Mucosa of stomach (tissue), 1 donor: ENCODE data around the gene CHPF2.

Experiments
- H3K27me3 ChIP-seq: one replicate; pipeline ENCODE4 v1.7.0; 2013; ENCODE audit warnings: mild to moderate bottlenecking, low read length; ENCODE audit not compliant: control insufficient read depth, insufficient read depth
- H3K36me3 ChIP-seq: one replicate; pipeline ENCODE4 v1.7.0; 2013; ENCODE audit warnings: low read length; ENCODE audit not compliant: control insufficient read depth, insufficient read depth
- H3K4me1 ChIP-seq: one replicate; pipeline ENCODE4 v1.7.0; 2013; ENCODE audit warnings: mild to moderate bottlenecking, low read length; ENCODE audit not compliant: control insufficient read depth, insufficient read depth
- H3K4me3 ChIP-seq: one replicate; pipeline ENCODE4 v1.7.0; 2013; ENCODE audit warnings: low read length
- H3K9ac ChIP-seq: one replicate; pipeline ENCODE4 v1.7.0; 2013; ENCODE audit warnings: mild to moderate bottlenecking, low read length, moderate library complexity
- H3K9me3 ChIP-seq: one replicate; pipeline ENCODE4 v1.7.0; 2013; ENCODE audit warnings: mild to moderate bottlenecking, low read length, moderate library complexity; ENCODE audit not compliant: control insufficient read depth
- donor health status: Pancreatic carcinoma.

CHPF2 gene

DNA sequence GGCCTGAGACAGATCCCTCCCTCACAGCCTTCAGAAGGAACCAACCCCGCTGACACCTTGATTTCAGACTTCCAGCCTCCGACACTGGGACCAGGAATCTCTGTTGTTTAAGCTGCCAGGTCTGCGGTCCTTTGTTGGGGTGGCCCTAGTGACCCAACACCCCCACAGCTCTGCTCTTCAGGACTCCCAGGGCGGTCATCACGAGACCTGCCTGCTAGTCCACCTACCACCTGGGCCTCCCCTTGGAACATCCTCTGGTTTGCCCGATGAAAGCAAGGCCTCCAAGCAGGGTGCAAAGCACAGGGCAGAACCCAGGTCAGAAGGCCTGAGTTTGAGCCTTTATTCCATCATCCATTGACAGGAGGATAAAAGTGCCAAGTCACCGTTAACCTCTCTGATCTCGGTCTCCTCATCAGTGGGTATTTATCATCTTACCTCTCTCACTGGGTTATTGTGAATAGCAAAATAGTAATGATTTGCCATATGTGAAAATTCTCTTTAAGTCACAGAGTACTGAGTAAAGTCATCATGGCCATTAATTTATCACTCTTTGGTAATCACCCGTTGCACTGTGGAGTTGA lies 33.2 kb downstream of the CHPF2 start:
- Histone ChIP-seq H3K27me3 (peaks cover 12% of the 10 kb centered on the region), H3K9ac (no peak overlapping the region), H3K4me3 (no peak overlapping the region), H3K4me1 (no peaks in the 10 kb centered on the region), H3K36me3 (no peaks in the 10 kb centered on the region), H3K9me3 (no peaks in the 10 kb centered on the region)

- Histone ChIP-seq H3K27me3 (no peaks in the 10 kb centered on the region), H3K9me3 (no peaks in the 10 kb centered on the region), H3K9ac (no peak overlapping the region), H3K4me1 (no peaks in the 10 kb centered on the region), H3K4me3 (no peak overlapping the region), H3K36me3 (no peaks in the 10 kb centered on the region)
Measured at GRCh38 chr7:151269511-151269910, 37.2 kb downstream of the CHPF2 start.

- no peak overlapping the region for H3K9ac ChIP-seq
- H3K36me3 ChIP-seq = no peaks in the 10 kb centered on the region
- peaks cover 7% of the 10 kb centered on the region for H3K4me1 ChIP-seq
- H3K27me3 ChIP-seq = peaks cover 15% of the 10 kb centered on the region
- no peak overlapping the region for H3K4me3 ChIP-seq
- no peaks in the 10 kb centered on the region for H3K9me3 ChIP-seq
Measured at GRCh38 chr7:151271699-151272355, 39.5 kb downstream of the CHPF2 start.

GRCh38 chr7:151272405-151272804 lies 40.1 kb downstream of the CHPF2 start:
- Histone ChIP-seq H3K4me1 (peaks cover 10% of the 10 kb centered on the region), H3K4me3 (no peak overlapping the region), H3K9ac (no peak overlapping the region), H3K27me3 (peaks cover 17% of the 10 kb centered on the region), H3K9me3 (no peaks in the 10 kb centered on the region), H3K36me3 (no peaks in the 10 kb centered on the region)

DNA sequence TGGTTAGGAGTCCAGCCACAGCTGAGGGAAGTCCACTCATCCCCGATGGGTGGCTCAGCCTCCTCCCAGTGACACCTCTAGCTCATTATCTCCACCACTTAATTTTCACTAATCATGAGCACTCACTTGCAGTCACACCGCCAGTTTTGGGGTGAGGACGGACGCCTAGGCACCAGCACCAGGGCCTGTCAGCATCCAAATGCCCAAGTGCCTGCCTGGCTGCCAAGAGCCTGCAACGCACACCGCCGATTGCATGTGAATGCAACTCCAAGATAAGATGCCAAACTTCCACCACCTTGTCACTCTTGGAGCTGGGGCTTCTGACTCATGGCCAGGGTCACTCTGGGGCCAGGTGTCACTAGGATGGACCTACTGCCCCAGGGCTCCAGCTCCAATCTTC lies 40.6 kb downstream of the CHPF2 start:
- H3K4me1 ChIP-seq = peaks cover 13% of the 10 kb centered on the region
- no peaks in the 10 kb centered on the region for H3K36me3 ChIP-seq
- no peak overlapping the region for H3K4me3 ChIP-seq
- no peaks in the 10 kb centered on the region for H3K9me3 ChIP-seq
- H3K27me3 ChIP-seq = peaks cover 21% of the 10 kb centered on the region
- no peak overlapping the region for H3K9ac ChIP-seq

GRCh38 chr7:151273651-151274390 lies 41.5 kb downstream of the CHPF2 start:
- peaks cover 13% of the 10 kb centered on the region for H3K4me1 ChIP-seq

DNA sequence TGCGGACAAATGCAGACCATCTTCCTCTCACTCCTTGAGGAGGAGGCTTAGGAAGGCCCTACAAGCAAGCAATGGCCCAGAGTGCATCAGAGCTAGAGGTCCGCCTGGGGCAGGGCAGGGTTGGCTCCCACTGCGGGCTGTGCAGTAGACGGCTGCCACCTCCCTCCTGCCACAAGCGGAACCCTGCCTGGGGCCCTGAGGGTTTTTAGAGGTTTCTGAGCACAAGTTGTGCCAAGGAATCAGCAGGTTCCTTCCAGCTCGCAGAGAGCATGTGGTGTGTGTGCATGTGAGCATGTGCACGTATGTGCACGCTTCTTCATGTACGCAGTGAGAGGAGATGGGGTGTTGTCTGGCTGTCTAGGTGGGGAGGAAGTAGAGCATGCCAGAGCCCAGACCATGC lies 42.1 kb downstream of the CHPF2 start:
- no peak overlapping the region for H3K9ac ChIP-seq
- H3K36me3 ChIP-seq = no peaks in the 10 kb centered on the region
- no peak overlapping the region for H3K4me3 ChIP-seq
- H3K4me1 ChIP-seq = peaks cover 13% of the 10 kb centered on the region
- H3K9me3 ChIP-seq = no peaks in the 10 kb centered on the region
- H3K27me3 ChIP-seq = peaks cover 22% of the 10 kb centered on the region

More at GRCh38 chr7:151273651-151274390, 41.5 kb downstream of the CHPF2 start:
- H3K36me3 ChIP-seq = no peaks in the 10 kb centered on the region
- H3K9ac ChIP-seq = no peak overlapping the region
- peaks cover 22% of the 10 kb centered on the region for H3K27me3 ChIP-seq
- no peaks in the 10 kb centered on the region for H3K9me3 ChIP-seq
- H3K4me3 ChIP-seq = no peak overlapping the region

DNA sequence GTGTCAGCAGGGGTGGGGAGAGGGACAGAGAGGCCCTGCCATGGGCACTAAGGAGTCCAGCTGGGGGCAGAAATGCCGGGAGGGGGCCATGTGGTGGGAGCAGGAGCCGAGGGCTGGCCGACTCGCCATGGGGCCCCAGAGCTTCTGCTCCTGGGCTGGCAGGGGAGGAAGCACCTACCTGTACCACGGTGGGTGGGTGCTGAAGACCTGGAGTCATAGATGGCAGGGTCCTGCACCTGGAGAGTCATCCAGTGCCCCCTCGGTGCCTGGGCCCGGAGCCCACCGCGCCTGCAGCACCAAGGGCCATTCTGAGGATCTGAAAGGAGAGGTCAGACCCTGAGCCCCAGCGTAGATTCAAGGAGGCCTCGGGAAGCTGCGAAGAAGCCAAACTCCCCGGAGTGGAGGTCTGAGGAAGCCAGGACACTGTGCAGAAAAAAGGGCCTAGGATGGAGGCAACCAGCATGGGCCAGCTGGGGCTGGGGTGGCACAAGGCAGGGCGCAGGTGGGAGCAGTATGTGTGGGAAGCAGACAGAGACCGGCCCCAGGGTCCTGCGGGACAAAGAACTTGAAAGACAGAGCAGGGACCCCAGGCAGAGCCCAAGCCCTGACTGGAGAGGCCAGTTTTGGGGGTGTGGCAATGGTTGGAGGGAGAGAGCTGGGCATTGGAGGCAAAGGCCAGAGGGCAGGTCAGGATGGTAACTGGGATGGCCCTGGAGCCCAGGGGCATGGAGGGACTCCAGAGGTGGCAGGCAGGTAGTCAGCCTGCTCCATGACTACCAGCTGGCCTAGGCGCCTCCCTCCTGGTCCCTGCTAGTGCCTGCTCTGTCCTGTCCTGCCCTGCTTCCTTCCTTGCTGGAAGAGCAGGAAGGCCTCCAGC lies 42.9 kb downstream of the CHPF2 start:
- peaks cover 13% of the 10 kb centered on the region for H3K4me1 ChIP-seq
- no peak overlapping the region for H3K9ac ChIP-seq
- H3K27me3 ChIP-seq = peaks cover 22% of the 10 kb centered on the region
- no peak overlapping the region for H3K4me3 ChIP-seq
- H3K9me3 ChIP-seq = no peaks in the 10 kb centered on the region
- H3K36me3 ChIP-seq = no peaks in the 10 kb centered on the region

GRCh38 chr7:151275813-151276577 lies 43.7 kb downstream of the CHPF2 start:
- peaks cover 13% of the 10 kb centered on the region for H3K4me1 ChIP-seq
- no peaks in the 10 kb centered on the region for H3K36me3 ChIP-seq
- H3K4me3 ChIP-seq = no peak overlapping the region
- peaks cover 22% of the 10 kb centered on the region for H3K27me3 ChIP-seq
- H3K9me3 ChIP-seq = no peaks in the 10 kb centered on the region
- no peak overlapping the region for H3K9ac ChIP-seq

GRCh38 chr7:151276666-151277590 lies 44.6 kb downstream of the CHPF2 start:
- no peaks in the 10 kb centered on the region for H3K9me3 ChIP-seq
- no peaks in the 10 kb centered on the region for H3K36me3 ChIP-seq
- peaks cover 13% of the 10 kb centered on the region for H3K4me1 ChIP-seq
- peak overlapping the region; percentile 22 for H3K9ac ChIP-seq
- no peak overlapping the region for H3K4me3 ChIP-seq
- H3K27me3 ChIP-seq = peaks cover 22% of the 10 kb centered on the region
